MCF 10A (cell line): Measurements from ENCODE around the gene AFDN. TPM values are rescaled to one million over a fixed set of nuclear protein-coding genes. Genes with fewer than 3 reads are reported as not detected.
"Not testable (repeated sequence)": the region's sequence is repeated elsewhere in the genome, so short reads cannot be mapped to it uniquely, and the experiment has no call there.

ENCODE experiments used
- BruUV-seq: library from RNA; stranded (reverse); fragments of 400-500 nt; replicated peaks from 2 replicates; lab custom pipeline; 2021; lab: Mats Ljungman, UMichigan
- CTCF ChIA-PET: fragments of 300-600 bp; sonication (Branson Sonifier 250); formaldehyde crosslinking; extraction: SDS; loops from one replicate; lab custom pipeline; 2021; ENCODE audit warnings: antibody characterized with exemption, inconsistent platforms; lab: Yijun Ruan, JAX
- POLR2A ChIA-PET: fragments of 300-600, 350-650 bp; sonication (Branson Sonifier 250); formaldehyde crosslinking; extraction: SDS; loops from one replicate; lab custom pipeline; 2020; ENCODE audit warnings: antibody characterized with exemption, inconsistent platforms; lab: Yijun Ruan, JAX
- DNase-seq: peaks from one replicate; pipeline ENCODE4 v3.0.0-alpha.2; 2018; ENCODE audit not compliant: unreplicated experiment
- H3K27ac Mint-ChIP-seq: one replicate; pipeline ENCODE4 v1.8.0; 2022; ENCODE audit warnings: mild to moderate bottlenecking, low read depth, mixed read lengths; ENCODE audit not compliant: unreplicated experiment
- H3K27me3 Mint-ChIP-seq: one replicate; pipeline ENCODE4 v1.8.0; 2022; ENCODE audit warnings: mixed read lengths; ENCODE audit not compliant: insufficient read depth, unreplicated experiment
- H3K36me3 Mint-ChIP-seq: one replicate; pipeline ENCODE4 v1.8.0; 2022; ENCODE audit warnings: mild to moderate bottlenecking, moderate library complexity, mixed read lengths; ENCODE audit not compliant: insufficient read depth, unreplicated experiment
- H3K4me1 Mint-ChIP-seq: one replicate; pipeline ENCODE4 v1.8.0; 2022; ENCODE audit warnings: mixed read lengths; ENCODE audit not compliant: insufficient read depth, unreplicated experiment
- H3K4me3 Mint-ChIP-seq: one replicate; pipeline ENCODE4 v1.8.0; 2022; ENCODE audit warnings: mild to moderate bottlenecking, moderate library complexity, mixed read lengths; ENCODE audit not compliant: unreplicated experiment
- H3K9me3 Mint-ChIP-seq: one replicate; pipeline ENCODE4 v1.8.0; 2022; ENCODE audit warnings: mixed read lengths; ENCODE audit not compliant: unreplicated experiment
- CTCF ChIP-seq: fragments of 200-600 bp; IDR thresholded peaks from one replicate; pipeline ENCODE4 v1.8.0; 2022; ENCODE audit warnings: antibody characterized with exemption, mild to moderate bottlenecking; ENCODE audit not compliant: unreplicated experiment
- intact Hi-C: fragments of 100-400 bp; cut with micrococcal nuclease; formaldehyde crosslinking; loops from 2 replicates; pipeline ENCODE4 v1.14.1; 2022
- total RNA-seq: library from RNA; stranded (reverse); gene quantifications from 2 replicates; pipeline ENCODE4 v1.2.3, GENCODE V29; 2022

Gene AFDN
- total RNA-seq, 1 experiment from 2014 or later, result 115 TPM

- Mint-ChIP-seq H3K27me3 (peaks cover 45% of the 10 kb centered on the region), H3K36me3 (no peaks in the 10 kb centered on the region), H3K4me1 (peaks cover 11% of the 10 kb centered on the region), H3K4me3 (no peak overlapping the region), H3K9me3 (no peaks in the 10 kb centered on the region), H3K27ac (no peak overlapping the region)
- CTCF ChIA-PET, result no interaction called here
- POLR2A ChIA-PET, result no interaction called here
- no TSS peak for BruUV-seq
- DNase-seq, result no peak
- no peak for TF ChIP-seq CTCF
- intact Hi-C loops, result no loop called here
These were observed 173.7 kb downstream of the AFDN start for GRCh38 chr6:168000198-168001028.

DNA sequence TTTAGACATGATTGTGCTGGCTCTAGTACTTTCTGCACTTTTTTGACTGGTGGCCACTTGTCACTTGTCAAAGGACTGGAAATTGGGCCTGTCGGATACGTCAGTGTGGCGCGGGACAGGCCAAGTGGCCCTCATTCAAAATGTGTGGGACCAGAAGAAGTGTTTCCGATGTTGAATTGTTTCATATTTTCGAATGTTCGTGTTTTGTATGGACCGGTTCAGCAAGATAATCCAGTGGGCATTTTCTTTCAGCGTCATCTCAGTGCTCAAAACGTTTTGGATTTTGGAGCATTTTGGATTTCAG, 174.3 kb downstream of the AFDN start:
- Mint-ChIP-seq H3K27ac (no peak overlapping the region), H3K9me3 (no peaks in the 10 kb centered on the region), H3K36me3 (no peaks in the 10 kb centered on the region), H3K4me3 (no peak overlapping the region), H3K4me1 (peaks cover 12% of the 10 kb centered on the region), H3K27me3 (peaks cover 45% of the 10 kb centered on the region)
- DNase-seq, result no peak
- intact Hi-C loops, result no loop called here
- ChIA-PET CTCF (no interaction called here), POLR2A (no interaction called here)
- BruUV-seq, result no TSS peak
- no peak for TF ChIP-seq CTCF

- H3K27ac Mint-ChIP-seq, POLR2A ChIA-PET, H3K9me3 Mint-ChIP-seq, intact Hi-C loops, BruUV-seq, H3K36me3 Mint-ChIP-seq, CTCF ChIA-PET, DNase-seq, H3K4me3 Mint-ChIP-seq: not testable (repeated sequence)
- H3K4me1 Mint-ChIP-seq, result peaks cover 12% of the 10 kb centered on the region
- peaks cover 45% of the 10 kb centered on the region for H3K27me3 Mint-ChIP-seq
These were observed 174.8 kb downstream of the AFDN start for GRCh38 chr6:168001514-168001913.

- Mint-ChIP-seq H3K4me1 (peaks cover 20% of the 10 kb centered on the region), H3K4me3 (no peak overlapping the region)
- intact Hi-C loops, result no loop called here
These were observed 176.1 kb downstream of the AFDN start for GRCh38 chr6:168002804-168003203.

More at GRCh38 chr6:168002804-168003203, 176.1 kb downstream of the AFDN start:
- CTCF ChIA-PET, result interaction anchor here (0.6 kb wide), 1 partner anchor 1434 kb away, joined by 4 read pairs; no protein-coding TSS in a partner anchor
- TF ChIP-seq CTCF, result no peak
- Mint-ChIP-seq H3K27ac (no peak overlapping the region), H3K27me3 (peaks cover 38% of the 10 kb centered on the region), H3K36me3 (no peaks in the 10 kb centered on the region), H3K9me3 (no peaks in the 10 kb centered on the region)
- POLR2A ChIA-PET, result no interaction called here
- BruUV-seq, result no TSS peak
- no peak for DNase-seq
